NT2/D1 (cell line): Measurements from ENCODE around the gene CAMTA1.

Experiments
- SUZ12 ChIP-seq: IDR thresholded peaks from 2 replicates; pipeline ENCODE4 v1.6.1; 2011; ENCODE audit not compliant: insufficient read length, insufficient read depth; ENCODE audit errors: extremely low read depth
- YY1 ChIP-seq: IDR thresholded peaks from 2 replicates; pipeline ENCODE4 v1.6.1; 2011; ENCODE audit not compliant: insufficient read length, insufficient read depth
- ZNF274 ChIP-seq: IDR thresholded peaks from 2 replicates; pipeline ENCODE4 v1.6.1; 2011; ENCODE audit warnings: mild to moderate bottlenecking, low read depth, low read length

- no peak for TF ChIP-seq YY1
- no peak for TF ChIP-seq SUZ12
- no peak for TF ChIP-seq ZNF274
These were observed 471.3 kb downstream of the CAMTA1 start for GRCh38 chr1:7256526-7256925.
